HG03575 (cell line): ENCODE measurements around the gene STX8.
"Not testable (repeated sequence)": the region's sequence is repeated elsewhere in the genome, so short reads cannot be mapped to it uniquely, and the experiment has no call there.

Experiments
- ATAC-seq: cut with Tn5 transposase; IDR thresholded peaks from one replicate; pipeline ENCODE4 v1.9.1; 2021; ENCODE audit not compliant: unreplicated experiment, insufficient number of reproducible peaks, low FRiP score; ENCODE audit errors: extremely low read depth

The STX8 gene

GRCh38 chr17:9419932-9420453 is 155.6 kb downstream of the STX8 start:
- no peak for ATAC-seq

DNA sequence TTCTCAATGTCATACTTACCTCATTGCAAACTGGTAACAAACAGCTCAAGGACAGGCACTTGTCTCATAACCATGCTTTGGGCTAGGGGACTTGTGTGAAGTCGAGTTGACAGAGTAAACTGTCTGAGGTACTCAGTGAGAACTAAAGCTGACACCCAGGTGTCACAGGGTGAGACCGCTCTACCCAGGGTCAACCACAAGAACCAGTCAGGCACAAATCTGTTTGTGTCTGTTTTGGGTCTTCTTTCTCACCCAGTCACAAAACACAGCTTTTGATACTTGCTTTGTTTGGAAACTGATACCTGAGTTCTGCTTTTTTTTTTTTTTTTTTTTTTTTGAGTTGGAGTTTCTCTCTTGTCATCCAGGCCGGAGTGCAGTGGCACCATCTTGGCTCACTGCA is 161.1 kb downstream of the STX8 start:
- ATAC-seq: peak; percentile 81

GRCh38 chr17:9410737-9411136 is 164.9 kb downstream of the STX8 start:
- no peak for ATAC-seq

DNA sequence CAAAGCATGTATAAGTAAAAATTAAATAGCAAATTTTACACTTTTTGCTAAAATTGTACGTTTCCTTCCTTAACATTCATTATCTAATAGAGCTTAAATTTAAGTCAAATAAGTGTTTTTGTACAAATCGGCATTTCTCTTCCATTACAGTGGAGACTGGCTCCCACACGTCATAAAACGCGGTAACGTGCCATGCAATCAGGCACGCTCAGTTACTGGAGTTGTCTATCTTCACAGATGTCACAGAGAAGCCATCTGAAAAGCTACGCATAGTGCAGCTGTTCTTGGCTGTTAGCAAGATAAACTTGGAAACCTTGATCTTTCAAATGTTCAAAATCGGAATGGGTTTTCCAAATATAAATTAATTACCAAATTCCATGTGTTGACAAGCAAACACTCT is 165.3 kb downstream of the STX8 start:
- no peak for ATAC-seq

DNA sequence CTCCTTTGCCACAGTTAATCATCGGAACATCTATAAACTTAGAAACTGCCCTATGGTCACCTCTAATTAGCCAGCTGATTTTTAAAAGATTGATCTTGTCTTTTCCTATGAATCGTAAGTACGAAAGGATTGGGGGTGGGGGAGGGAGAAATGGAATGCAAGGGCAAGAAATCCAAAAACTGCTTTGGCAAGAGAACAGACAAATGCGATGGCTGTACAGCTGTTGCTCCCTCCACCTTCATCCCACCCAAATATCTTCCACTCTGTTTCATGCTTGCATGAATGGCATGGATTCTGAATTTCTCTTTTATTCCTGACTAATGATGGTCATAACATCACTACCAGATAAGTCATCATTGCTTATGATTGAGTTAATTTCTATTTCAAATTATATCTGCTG is 165.7 kb downstream of the STX8 start:
- no peak for ATAC-seq

- no peak for ATAC-seq
These were observed 166.5 kb downstream of the STX8 start for GRCh38 chr17:9408868-9409829.

DNA sequence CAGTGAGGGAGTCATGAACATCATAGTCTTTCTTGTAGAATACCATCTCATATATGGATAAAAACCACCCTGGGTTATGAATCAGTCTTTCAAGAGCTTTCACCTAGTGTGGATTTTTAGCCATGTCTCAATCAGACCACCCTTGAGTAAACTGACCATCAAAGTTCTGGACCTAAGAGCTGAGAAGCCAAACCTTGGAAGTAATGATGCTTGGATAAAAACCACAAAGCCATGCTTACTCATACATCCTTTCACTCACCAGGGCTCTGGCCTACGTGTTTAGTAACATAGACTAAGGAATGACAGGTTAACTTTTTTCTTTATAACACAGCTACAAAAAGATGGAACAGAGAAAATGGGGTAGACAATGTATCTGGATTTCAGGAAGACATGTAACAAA is 167.2 kb downstream of the STX8 start:
- ATAC-seq: no peak

GRCh38 chr17:9406046-9406606 is 169.5 kb downstream of the STX8 start:
- ATAC-seq: no peak

DNA sequence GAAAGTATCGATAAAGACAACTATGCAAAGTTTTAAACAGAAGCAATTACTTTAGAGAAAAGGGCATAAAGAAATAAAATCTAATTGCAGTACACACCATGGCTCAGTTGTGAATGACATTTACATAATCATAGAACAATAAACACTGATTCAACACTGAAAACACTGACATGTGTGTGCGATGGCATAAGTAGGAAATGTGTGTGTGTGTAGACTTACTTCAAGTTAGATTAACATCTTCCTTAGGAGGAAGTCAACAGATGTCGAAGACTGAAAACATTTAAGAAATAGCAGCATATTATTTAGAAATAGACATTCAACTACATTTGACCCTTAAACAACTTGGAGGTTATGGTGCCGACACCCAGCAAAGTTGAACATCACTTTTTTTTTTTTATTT is 172.4 kb downstream of the STX8 start:
- ATAC-seq: no peak

- ATAC-seq: no peak
These were observed 172.9 kb downstream of the STX8 start for GRCh38 chr17:9402590-9403199.

- ATAC-seq: no peak
These were observed 174.2 kb downstream of the STX8 start for GRCh38 chr17:9401434-9401833.

DNA sequence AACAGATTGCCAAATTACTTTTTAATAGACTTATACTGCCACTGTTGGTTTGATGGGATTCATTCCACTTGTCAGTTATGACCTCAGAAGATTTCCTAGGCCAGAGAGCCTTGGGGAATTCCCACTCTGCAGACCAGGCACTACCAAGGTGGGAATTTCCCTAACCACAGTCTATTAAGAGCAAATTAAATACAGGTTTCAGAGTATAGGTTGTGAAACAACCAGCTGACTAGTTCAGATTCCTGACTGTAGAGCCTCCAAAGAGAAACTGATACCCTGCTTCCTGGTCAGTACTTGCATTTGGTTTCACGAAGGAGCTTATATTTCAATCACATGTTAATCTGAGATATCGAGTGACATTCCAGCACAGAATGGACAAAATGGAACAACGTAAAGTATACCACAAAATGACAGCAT is 186.5 kb downstream of the STX8 start:
- no peak for ATAC-seq

- ATAC-seq: no peak
These were observed 189.2 kb downstream of the STX8 start for GRCh38 chr17:9386401-9386800.

GRCh38 chr17:9383826-9384225 is 191.8 kb downstream of the STX8 start:
- ATAC-seq: no peak

DNA sequence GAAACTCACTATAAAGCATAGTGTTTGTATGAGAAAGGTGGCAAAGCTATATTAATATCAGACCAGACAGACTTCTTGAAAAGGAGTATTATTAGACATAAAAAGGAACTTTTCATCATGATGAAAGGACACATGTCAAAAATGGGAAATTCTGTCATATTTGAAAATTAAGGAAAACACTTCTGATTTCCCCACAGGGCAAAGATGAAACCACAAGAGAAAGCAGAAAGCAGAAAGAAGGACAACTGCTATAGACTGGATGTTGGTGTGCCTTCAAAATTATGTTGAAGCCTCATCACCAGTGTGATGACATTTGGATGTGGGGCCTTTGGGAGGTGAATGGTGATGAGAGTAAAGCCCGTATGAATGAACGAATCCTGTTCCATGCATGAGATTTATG is 193.0 kb downstream of the STX8 start:
- ATAC-seq: no peak

- no peak for ATAC-seq
These were observed 194.6 kb downstream of the STX8 start for GRCh38 chr17:9381068-9381467.

- ATAC-seq: no peak
These were observed 195.3 kb downstream of the STX8 start for GRCh38 chr17:9380361-9380760.

- not testable (repeated sequence) for ATAC-seq
These were observed 199.4 kb downstream of the STX8 start for GRCh38 chr17:9376177-9376576.

GRCh38 chr17:9371019-9371418 is 204.6 kb downstream of the STX8 start:
- ATAC-seq: no peak

GRCh38 chr17:9370467-9370866 is 205.2 kb downstream of the STX8 start:
- no peak for ATAC-seq
